Raji (cell line): ENCODE results near the gene PRELID1.

Experiments used
- POLR2A ChIP-seq: IDR thresholded peaks from 2 replicates; pipeline ENCODE4 v1.6.1; 2011; ENCODE audit warnings: low read depth, low read length, control low read depth; ENCODE audit not compliant: insufficient read depth

PRELID1 gene

DNA sequence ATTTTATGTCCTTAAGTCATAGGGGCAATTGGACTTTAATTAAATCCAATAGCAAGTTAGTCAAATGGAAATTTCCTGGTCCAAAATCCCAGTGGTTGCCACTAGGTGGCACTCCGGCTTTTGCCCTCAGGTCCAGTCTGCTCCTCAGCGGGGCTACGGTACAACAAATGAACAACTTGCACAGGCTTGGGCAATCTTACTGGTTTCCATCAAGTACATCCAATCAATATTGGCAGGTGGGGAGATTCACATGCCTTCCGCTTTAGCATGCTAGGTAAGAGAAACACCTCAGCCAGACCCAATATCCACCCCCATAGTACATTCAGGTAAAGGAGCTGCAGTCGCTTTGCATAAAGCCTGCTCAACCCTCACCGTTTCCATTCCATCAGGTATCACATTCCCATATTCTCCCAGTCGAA lies 14.4 kb downstream of the PRELID1 start:
- TF ChIP-seq POLR2A: no peak

DNA sequence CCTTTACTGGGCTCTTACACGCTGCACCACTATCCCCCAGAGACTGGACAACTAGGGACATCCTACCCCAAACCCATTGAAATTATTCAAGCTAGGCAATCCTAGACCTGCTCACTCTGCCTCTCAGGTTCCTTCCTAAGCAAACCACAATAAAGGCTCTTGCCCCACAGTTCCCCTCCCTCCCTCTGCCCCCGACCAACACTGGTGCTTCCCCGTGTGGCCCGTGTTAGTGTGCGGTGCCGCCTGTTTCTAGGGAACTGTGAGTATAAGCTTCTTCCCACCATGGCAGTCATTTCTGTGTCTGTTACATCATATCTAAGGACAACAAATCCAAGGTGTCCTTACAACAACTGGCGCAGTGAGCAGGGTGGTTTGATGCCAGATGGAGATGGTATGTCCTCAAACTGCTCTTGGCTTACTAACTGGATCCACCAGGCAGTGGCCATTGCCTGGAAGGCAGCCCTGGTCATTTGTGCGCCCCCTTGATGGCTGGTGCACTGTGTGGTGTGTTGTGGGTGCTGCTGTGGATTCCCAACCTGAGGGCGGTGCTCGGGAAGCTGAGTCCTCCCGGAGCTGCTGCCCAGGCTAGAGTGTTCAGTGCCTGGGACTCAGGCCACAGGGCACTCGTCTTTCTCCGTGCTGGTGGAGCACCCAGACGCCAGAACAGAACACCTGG lies 16.5 kb downstream of the PRELID1 start:
- no peak for TF ChIP-seq POLR2A

DNA sequence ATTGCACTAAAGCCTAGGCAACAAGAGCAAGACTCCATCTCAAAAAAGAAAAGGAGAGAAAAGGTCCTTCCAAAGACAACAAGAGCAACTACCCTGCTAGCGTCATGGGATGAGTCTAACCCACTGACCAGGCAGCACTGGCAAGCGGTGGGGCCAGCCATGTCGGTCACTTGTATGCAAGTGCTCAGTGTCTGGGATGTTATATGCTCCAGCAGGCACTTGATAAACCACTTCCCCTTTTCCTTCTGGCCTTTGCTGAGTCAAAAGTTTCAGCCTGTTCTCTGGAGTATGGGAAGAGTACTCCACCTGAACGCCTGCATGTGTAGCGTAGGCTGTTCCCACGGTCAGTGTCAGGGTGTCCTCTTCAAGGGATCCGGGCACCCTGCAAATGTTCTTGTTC lies 17.3 kb downstream of the PRELID1 start:
- TF ChIP-seq POLR2A: no peak

DNA sequence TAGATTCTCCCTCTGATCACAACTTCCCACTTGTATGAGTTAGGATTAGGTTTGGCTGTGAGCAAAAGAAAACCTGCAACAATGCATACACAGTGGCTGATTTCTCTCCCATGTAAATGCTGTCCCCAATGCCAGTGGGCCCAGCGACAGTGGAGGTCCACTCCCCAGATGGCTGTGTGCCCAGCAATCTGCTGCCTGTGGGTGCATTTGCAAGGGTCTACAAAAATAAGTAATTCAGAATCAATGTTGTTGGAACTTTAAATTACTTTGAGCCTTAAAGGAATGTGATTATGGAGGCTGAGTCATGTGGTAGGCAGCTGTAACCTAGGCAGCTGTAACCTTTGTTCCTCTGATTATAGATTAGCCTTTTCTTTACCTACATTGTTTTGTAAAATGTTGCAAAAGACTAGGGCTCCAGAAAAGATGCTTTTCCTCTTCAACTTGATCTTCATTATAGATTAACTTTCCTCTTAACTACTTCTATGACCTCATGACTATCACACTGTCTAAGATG lies 22.3 kb downstream of the PRELID1 start:
- no peak for TF ChIP-seq POLR2A

DNA sequence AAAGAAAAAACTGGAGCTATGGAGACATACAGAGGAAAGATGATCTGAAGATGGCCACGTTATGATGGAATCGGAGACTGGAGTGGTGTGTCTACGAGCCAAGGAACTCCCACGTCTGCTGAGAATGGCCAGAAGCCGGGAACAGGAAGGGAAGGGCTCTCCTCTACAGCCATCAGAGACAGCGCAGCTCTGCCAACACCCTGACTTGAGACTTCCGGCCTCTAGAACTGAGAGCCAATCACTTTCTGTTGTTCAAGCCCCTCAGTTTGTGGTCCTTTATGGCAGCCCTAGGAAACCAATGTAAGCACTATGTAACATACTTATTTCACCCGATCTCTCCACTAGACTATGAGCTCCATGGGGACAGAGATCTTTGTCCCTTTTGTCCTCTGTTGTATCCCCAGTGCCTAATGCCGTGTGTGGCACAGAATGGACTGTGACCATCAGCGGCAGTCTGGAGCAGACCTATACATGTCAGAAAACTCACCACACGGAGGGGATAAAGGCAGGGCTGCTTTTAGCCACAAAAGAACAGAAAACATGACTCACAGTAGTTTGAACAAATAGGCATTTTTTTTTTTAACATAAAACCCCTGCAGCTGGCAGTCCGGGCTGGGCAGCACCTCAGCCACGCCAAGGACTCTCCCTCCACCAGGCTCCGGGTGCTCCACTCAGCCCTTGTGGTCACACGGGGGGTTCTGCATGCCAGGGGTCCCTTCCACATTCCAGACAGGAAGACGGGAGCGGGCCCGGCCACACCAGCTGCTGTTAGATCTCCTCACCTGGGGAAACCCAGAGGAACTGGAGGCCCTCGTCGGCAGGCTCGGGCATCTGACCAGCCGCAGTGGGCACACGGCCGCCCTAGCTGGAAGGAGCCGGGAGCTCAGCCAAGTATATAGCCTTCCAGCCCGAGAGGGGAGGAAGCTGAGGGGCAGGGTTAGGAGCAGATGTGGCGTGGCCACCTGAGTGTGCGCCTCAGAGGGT lies 24.2 kb downstream of the PRELID1 start:
- no peak for TF ChIP-seq POLR2A

DNA sequence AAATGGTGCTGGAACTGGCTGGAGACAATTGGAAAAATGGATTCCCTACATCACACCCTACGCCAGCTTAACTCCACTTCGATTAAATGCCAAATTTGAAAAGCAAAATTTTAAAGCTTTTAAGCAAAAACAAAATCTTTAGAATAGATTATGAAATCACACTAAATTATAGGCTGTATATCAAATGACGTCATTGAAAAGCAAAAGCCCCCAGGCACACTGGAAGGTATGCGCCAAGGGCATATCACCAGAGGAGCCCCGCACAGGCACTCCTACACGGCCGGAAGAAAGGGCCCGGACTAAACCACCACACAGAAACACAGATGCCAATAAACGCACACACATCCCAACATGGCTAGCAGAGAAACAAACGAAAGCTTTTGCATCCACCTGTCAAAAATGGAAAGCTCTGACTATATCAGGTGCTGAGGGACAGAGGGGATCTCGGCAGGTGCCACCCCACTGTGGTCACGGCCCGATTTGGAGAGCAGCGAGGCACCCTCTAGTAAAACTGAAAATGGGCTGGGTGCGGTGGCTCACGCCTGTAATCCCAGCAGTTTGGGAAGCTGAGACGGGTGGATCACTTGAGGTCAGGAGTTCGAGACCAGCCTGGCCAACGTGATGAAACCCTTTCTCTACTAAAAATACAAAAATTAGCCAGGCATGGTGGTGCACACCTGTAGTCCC lies 25.1 kb downstream of the PRELID1 start:
- no peak for TF ChIP-seq POLR2A

DNA sequence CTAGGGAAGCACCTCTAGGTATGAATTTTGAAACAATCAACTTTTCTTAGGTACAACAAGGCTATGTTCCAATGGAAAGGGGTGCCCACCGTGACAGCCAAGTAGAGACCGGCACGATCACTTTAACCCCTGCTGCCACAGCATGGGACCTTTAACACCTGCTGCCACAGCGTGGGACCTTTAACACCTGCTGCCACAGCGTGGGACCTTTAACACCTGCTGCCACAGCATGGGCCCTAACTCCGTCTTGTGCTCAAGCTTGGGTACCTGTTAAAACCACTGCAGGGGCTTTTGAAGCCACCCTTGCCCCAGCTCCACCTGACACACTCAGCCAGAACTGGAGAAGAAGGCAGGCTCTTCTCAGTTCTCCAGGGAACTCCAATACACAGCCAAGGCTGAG lies 26.3 kb downstream of the PRELID1 start:
- TF ChIP-seq POLR2A: no peak

DNA sequence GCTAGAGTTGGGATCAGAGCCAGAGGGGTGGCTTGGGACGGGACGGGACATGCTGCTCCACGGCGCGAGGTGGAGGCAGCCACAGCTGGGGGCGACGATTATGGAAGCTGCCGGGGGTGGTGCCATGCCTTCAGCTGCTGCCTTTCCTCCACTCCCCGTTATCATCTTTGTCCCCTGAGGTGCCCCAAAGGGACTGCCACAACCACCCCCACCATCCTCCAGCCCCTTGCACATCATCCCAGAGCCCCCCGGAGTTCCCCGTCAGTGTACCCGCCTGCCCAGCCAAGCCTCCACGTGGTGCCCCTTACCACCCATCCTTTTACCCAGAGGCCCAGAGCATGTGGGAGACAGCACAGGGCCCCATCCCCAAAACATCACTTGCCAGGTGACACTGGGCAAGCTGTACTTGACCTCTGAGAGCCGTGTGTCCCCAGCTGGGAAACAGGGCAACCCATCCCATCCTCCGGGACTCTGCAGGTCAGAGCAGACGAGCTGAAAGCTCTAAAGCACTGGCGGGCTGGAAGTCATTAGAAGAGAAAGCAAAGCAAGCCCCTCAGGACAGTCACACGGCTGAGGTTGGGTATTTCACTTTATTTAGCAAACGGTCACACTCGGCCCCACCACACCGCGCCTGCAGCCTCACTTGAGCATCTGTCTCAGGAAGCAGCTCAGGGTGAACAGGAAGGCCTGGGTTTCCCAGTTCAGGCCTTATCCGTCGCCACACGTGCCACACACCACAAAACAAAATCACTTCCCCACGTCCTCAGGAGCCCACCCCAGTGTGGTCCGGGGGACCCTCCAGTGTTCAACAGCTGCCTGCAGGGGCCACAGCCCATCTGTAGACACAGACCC lies 27.6 kb downstream of the PRELID1 start:
- TF ChIP-seq POLR2A: no peak

DNA sequence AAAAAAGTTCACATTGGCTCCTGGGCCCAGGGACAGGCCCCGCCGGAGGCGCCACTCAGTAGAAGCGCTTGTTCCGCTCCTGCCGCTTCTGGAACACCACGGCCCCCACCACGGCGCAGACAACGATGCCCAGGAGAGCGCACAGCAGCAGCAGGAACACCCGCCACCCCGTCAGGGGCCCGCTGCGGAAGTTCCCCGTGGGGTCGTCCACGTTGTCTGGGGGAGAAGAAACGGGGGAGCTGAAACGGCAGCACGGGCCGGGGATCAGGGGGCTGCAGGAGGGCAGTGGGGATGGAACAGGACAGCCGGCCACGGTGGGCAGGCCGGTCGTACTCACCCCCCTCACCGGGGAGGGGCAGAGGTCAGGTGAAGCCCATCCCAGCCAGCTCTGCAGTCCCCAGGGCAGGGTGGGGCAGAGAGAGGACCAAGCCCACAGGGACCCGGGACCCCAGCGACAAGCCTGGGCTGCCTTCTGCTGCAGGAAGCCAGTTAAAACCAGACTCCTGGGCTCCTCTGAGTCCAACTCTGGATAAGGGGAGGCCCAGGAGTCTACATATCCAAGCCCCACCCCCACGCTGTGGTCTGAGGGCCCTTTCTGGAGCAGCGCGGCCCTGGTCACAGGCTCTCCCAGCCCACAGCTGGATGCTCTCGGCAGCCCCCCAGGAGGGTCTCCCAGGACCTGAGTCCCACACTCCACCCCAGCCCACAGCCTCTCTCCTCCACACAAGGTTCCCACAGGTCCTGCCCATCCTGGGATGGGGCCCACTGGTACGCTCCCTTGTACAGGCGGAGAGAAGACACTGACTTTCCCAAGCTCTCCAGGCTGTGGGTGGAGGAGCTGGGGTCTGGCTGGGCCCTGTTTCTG lies 28.7 kb downstream of the PRELID1 start:
- no peak for TF ChIP-seq POLR2A

DNA sequence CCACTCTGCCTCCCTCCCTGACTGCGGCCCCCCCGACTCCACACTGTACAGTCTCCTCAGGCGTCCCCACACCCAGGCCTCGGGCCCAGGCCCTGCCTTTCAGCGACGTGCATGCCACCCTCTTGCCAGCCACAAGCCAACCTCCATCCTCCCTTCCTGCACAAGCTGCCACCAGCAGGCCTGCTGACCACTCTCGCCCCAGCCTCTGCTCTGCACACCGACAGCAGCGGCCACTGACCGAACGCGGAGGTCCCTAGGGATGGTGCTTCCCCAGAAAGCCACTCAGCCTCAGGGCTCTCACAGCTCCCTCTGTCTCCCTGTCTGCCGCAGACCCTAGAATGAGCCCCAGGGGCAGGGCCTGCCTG lies 29.3 kb downstream of the PRELID1 start:
- TF ChIP-seq POLR2A: no peak

DNA sequence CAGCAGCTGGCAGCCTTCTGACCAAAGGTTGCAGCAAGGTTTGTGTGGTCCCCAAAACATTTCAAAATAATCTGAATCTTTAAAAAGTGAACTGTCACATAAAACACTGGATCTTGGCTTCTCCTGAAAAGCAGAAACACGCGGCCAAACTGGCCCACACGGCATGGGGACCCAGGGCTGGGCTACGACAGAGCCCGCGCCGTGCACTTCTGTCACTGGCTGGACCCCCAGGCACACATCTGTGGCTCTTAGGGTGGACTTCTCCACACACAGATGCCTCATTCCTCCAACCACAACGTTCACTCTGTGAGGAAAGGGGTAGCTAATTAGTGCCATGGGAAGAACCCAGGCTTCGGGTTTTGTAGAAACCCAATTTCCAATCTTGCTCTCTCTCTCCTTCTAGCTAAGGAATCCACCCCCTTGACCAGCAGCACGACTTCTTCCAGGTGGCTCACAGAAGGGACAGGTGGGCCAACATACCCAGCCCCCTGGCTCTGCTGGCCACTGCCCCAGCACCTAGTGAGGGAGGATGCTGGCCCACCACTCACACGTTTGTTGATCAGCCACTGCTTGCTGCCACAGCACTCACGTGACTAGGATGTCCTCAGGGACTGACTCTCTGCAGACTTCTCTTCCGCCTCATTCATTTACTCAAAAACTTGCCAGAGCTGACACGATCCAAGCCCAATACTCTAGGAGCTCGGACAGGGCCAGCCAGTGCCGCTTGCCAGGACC lies 30.0 kb downstream of the PRELID1 start:
- no peak for TF ChIP-seq POLR2A

DNA sequence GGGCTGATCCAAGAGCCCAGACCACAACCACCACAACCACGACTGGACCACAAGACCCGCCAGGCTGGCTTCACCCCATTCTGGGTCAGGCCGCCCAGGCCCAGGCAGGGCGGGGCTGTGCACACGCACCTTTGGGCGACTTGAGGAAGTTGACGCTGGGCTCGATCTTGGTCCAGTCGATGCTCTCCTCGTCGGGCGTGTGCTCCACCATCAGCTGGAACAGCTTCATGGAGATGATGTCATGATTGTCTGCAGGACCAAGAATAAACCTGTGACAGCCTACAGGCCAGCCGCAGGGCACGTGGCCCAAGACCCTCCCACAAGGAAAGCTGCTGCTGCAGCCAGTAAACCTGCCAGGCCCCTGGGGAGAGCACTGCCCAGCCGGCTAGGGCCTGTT lies 30.6 kb downstream of the PRELID1 start:
- no peak for TF ChIP-seq POLR2A

DNA sequence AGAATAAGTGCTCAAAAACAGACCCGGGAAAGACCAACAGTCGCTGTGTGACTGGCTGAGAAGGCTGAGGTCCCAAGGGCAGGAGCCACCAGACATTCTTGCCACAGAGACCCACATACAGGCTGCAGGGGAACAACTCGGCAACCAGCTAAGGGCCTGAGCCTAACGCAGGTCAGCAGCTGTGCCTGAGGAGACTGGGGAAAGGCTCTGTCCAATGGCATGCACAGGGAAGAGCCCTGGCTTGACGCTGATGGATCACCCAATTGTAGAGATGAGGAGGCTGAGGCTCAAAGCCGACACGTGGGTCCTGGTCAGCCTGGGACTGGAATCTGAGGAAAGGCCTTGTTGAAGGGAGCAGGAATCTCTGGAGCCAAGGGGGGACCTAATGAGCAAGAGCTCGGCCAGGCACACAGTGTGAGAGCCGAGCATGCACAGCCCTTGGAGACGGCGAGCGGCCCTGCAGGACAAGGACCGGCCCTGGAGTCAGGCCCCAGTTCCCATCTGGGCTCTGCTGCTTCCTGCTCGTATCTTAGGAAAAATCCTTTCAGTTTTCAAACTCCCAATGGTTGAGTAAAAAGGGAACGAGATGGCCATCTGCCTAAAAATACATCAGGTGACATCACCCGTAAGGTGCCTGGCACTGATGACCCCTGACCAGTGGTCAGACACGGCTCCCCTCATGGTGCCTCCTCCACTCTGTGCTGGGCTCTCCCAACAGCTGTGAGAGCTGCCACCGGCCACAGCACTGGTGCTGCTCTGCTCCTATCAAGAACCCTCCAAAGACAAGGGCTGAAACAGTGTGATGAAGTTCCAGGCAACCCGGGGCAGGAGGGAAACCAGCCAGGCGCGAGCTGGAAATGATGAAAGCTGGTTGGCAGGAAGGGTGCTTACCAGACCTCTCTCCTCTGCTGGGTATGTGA lies 31.4 kb downstream of the PRELID1 start:
- no peak for TF ChIP-seq POLR2A
